Nephron (organoid): ENCODE data around the gene ANKRD44.

ENCODE experiments used
- H3K27ac Mint-ChIP-seq, 3 experiments: 2 replicates each; pipeline ENCODE4 v1.8.0; 2020; ENCODE audit warnings: mixed read lengths in 3 of 3, mild to moderate bottlenecking in 2 of 3, moderate library complexity in 1 of 3
- H3K27me3 Mint-ChIP-seq: 2 replicates; pipeline ENCODE4 v1.8.0; 2021; ENCODE audit warnings: low read depth, mild to moderate bottlenecking, moderate library complexity, mixed read lengths
- H3K36me3 Mint-ChIP-seq: 2 replicates; pipeline ENCODE4 v1.8.0; 2020; ENCODE audit warnings: low read depth, mixed read lengths
- H3K4me1 Mint-ChIP-seq: 2 replicates; pipeline ENCODE4 v1.8.0; 2020; ENCODE audit warnings: mixed read lengths
- H3K4me3 Mint-ChIP-seq, 3 experiments: 2 replicates each; pipeline ENCODE4 v1.8.0; 2020; ENCODE audit warnings: mild to moderate bottlenecking in 3 of 3, mixed read lengths in 3 of 3, moderate library complexity in 2 of 3
- H3K9me3 Mint-ChIP-seq: 2 replicates; pipeline ENCODE4 v1.8.0; 2020; ENCODE audit warnings: mixed read lengths
- TF ChIP-seq, protein P1 (sequence below), 3 experiments: fragments of 200-600 bp; sonication (generic); IDR thresholded peaks; one replicate each; pipeline ENCODE4 v1.5.0; 2021; ENCODE audit warnings: antibody characterized with exemption in 3 of 3; ENCODE audit not compliant: unreplicated experiment in 3 of 3

Gene ANKRD44

DNA sequence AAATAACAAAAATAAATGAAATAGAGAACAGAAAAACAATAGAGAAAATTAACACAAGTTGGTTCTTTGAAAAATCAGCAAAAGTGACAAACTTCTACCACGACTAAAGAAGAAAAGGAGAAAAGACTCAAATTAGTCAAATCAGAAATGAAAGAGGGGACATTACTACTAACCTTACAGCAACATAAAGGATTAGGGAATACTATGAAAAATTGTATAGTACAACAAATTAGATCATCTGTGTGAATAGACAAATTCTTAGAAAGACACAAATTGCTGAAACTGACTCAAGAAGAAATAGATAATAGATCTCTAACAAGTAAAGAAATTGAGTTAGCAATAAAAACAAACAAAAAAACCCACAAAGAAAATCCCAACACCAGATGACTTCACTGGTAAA is 335.6 kb downstream of the ANKRD44 start:
- H3K9me3 Mint-ChIP-seq = peaks cover 8% of the 10 kb centered on the region
- no peak overlapping the region for H3K4me3 Mint-ChIP-seq
- peaks cover 3% of the 10 kb centered on the region for H3K27me3 Mint-ChIP-seq
- no peaks in the 10 kb centered on the region for H3K36me3 Mint-ChIP-seq
- no peak overlapping the region for H3K27ac Mint-ChIP-seq
- TF ChIP-seq, protein P1, sequence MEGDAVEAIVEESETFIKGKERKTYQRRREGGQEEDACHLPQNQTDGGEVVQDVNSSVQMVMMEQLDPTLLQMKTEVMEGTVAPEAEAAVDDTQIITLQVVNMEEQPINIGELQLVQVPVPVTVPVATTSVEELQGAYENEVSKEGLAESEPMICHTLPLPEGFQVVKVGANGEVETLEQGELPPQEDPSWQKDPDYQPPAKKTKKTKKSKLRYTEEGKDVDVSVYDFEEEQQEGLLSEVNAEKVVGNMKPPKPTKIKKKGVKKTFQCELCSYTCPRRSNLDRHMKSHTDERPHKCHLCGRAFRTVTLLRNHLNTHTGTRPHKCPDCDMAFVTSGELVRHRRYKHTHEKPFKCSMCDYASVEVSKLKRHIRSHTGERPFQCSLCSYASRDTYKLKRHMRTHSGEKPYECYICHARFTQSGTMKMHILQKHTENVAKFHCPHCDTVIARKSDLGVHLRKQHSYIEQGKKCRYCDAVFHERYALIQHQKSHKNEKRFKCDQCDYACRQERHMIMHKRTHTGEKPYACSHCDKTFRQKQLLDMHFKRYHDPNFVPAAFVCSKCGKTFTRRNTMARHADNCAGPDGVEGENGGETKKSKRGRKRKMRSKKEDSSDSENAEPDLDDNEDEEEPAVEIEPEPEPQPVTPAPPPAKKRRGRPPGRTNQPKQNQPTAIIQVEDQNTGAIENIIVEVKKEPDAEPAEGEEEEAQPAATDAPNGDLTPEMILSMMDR (IDR thresholded peaks at IDR 0.05; ENCODE audit: unreplicated experiment in 3 of 3) = no peak
- H3K4me1 Mint-ChIP-seq = peaks cover 7% of the 10 kb centered on the region

DNA sequence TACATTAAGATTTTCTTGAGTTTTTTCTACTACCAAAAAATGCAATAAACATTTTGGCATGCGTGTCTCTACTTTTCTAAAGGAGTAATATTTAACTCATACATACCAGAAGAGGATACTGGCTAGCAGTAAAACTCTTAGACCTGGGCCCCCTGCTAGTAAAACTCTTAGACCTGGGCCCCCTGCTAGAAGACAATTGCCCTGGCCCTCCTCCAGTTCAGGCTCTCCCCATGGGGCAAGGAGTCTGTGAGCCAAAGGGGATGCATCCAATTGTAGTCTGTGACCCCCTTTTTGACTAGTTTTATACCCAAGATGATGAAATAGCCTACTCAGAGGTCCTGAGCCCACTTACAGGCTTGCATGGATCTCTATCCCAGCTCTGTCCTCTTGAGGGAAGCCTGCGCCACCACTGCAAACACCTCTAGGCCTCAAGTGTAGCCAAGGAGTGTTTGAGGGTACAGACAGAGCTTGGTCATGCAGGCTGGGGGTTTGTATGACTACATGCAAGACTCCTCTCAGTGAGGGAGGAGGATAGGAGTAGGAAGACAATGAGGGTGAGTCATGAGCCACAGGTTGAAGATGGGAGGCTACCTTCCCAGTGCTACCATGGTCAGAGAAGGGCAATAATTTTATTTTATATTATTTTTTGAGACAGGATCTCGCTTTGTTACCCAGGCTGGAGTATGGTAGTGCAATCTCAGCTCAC is 338.9 kb downstream of the ANKRD44 start:
- TF ChIP-seq, protein P1 (IDR thresholded peaks at IDR 0.05; ENCODE audit: unreplicated experiment in 3 of 3) = no peak
- Mint-ChIP-seq H3K9me3 (peaks cover 4% of the 10 kb centered on the region), H3K27me3 (peaks cover 3% of the 10 kb centered on the region), H3K36me3 (no peaks in the 10 kb centered on the region), H3K4me3 (no peak overlapping the region), H3K4me1 (peaks cover 19% of the 10 kb centered on the region), H3K27ac (peak overlapping the region in 1 of 3 experiments; percentile 60)

DNA sequence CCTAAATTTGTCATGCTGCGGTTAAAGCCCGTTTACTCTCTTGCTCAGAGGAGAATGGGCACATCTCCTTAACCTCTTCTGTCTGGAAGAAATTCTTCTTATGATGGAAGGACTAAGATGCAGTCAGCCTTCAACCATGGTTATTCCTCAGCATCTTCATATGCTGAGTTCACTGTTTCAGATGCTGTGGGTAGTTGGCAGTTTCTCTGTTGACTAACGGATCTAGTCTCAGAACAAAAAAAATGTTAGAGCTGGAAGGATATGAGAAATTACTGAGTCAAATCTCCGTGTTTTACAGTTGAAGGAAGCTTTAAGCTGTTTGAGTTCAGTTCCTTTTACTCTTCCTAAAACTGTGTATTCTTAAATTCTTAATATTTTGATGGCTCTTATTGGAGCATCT is 340.5 kb downstream of the ANKRD44 start:
- Mint-ChIP-seq H3K4me1 (peaks cover 28% of the 10 kb centered on the region), H3K36me3 (no peaks in the 10 kb centered on the region), H3K4me3 (no peak overlapping the region), H3K9me3 (no peaks in the 10 kb centered on the region), H3K27me3 (no peaks in the 10 kb centered on the region), H3K27ac (no peak overlapping the region)
- TF ChIP-seq, protein P1 (IDR thresholded peaks at IDR 0.05; ENCODE audit: unreplicated experiment in 3 of 3) = no peak

DNA sequence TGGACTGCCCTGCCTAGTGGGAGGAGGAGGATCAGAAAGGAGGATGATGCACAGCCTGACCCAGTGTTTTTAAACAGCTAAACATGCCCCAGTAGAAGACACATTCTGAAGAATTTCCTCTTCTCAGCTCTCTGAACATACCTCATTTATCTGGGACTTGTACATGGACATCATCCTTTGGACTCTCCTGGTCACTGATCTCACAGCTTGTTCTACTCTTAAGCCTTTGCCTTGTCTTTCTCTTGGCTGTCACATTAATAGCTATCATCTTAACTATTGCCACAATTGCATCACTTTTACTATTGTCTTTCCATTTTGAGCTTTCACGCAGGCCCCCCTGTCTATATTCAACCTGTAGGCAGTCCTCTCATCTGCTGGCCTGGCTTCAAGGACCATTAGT is 342.1 kb downstream of the ANKRD44 start:
- Mint-ChIP-seq H3K36me3 (no peaks in the 10 kb centered on the region), H3K9me3 (no peaks in the 10 kb centered on the region), H3K27ac (no peak overlapping the region), H3K4me1 (peaks cover 28% of the 10 kb centered on the region), H3K4me3 (no peak overlapping the region), H3K27me3 (no peaks in the 10 kb centered on the region)
- TF ChIP-seq, protein P1 (IDR thresholded peaks at IDR 0.05; ENCODE audit: unreplicated experiment in 3 of 3) = no peak

DNA sequence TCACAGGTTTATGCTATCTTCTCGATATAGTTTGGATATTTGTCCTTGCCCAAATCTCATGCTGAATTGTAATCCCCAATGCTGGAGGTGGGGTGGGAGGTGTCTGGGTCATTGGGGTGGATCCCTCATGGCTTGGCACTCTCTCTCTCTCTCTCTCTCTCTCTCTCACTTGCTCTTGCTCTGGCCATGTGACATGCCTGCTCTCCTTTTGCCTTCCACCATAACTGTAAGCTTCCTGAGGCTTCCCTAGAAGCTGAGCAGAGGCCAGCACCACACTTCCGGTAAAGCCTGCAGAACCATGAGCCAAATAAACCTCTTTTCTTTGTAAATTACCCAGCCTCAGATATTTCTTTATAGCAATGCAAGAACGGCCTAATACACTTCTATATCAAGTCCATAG is 342.8 kb downstream of the ANKRD44 start:
- Mint-ChIP-seq H3K27ac (peak overlapping the region in 2 of 3 experiments; percentile 51 to 57), H3K27me3 (no peaks in the 10 kb centered on the region), H3K9me3 (no peaks in the 10 kb centered on the region), H3K4me1 (peaks cover 28% of the 10 kb centered on the region), H3K36me3 (no peaks in the 10 kb centered on the region), H3K4me3 (peak overlapping the region; percentile 40 to 56 (median 45))
- TF ChIP-seq, protein P1 (IDR thresholded peaks at IDR 0.05; ENCODE audit: unreplicated experiment in 3 of 3) = no peak

DNA sequence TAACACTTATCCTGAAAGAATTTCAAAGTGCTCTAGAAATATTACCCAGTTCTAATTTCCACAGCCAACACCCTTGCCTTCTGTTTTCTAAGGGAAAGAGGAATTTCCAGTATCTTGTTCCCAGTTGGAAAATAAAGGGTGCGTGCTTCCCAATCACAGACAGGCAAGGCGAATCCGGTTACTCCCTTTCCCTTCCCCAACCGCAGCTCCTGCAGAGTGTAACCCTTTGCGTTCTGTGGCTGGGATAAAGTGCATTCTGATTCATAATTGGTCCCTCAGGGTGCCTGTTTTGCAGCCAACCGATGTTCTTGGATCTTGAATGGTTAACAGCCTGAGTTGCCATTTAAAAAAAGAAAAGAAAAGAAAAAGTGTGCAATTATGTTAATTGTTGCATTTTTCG is 343.5 kb downstream of the ANKRD44 start:
- TF ChIP-seq, protein P1 (IDR thresholded peaks at IDR 0.05; ENCODE audit: unreplicated experiment in 3 of 3) = no peak

More for the DNA sequence above, 343.5 kb downstream of the ANKRD44 start:
- no peaks in the 10 kb centered on the region for H3K9me3 Mint-ChIP-seq
- H3K4me1 Mint-ChIP-seq = peaks cover 28% of the 10 kb centered on the region
- peak overlapping the region; percentile 20 to 84 (median 79) for H3K4me3 Mint-ChIP-seq
- no peaks in the 10 kb centered on the region for H3K36me3 Mint-ChIP-seq
- H3K27ac Mint-ChIP-seq = peak overlapping the region; percentile 57 to 65 (median 62)
- no peaks in the 10 kb centered on the region for H3K27me3 Mint-ChIP-seq
